Loucy (cell line): ENCODE data around the gene ITGB1.

Experiments
- EZH2phosphoT487 ChIP-seq: fragments of 200-600 bp; IDR thresholded peaks from 2 replicates; pipeline ENCODE4 v1.6.1; 2018; ENCODE audit warnings: antibody characterized with exemption, mild to moderate bottlenecking, moderate library complexity, borderline replicate concordance
- TF ChIP-seq, protein P1 (sequence below): fragments of 200-600 bp; sonication (generic); conservative IDR thresholded peaks from 2 replicates; pipeline ENCODE4 v1.5.1; 2014; ENCODE audit warnings: mild to moderate bottlenecking, antibody characterized with exemption, low read length

DNA sequence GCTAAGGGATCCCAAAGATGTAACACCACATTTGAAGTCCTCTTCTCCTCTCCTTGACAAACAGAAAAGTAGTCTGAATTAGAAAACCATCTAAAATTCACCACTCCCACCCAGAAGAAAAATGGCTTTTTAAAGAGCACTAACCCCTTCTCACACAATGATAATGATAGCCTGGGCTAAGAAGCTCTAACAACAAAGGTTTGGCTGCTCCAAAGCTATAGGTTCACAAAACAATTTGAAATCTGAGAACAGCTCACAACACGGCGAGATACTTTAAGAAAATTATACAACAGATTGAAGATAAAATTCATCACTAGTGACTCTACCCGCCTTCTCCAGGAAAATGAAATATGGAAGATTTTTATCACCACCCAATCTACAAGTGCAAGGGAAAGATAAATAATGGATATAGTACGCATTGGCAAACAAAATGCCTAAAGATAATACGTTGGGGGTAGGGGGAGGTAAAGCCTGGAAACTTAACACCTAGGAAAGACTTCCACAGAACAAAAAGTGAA, 7.4 kb downstream of the ITGB1 start:
- TF ChIP-seq, protein P1, sequence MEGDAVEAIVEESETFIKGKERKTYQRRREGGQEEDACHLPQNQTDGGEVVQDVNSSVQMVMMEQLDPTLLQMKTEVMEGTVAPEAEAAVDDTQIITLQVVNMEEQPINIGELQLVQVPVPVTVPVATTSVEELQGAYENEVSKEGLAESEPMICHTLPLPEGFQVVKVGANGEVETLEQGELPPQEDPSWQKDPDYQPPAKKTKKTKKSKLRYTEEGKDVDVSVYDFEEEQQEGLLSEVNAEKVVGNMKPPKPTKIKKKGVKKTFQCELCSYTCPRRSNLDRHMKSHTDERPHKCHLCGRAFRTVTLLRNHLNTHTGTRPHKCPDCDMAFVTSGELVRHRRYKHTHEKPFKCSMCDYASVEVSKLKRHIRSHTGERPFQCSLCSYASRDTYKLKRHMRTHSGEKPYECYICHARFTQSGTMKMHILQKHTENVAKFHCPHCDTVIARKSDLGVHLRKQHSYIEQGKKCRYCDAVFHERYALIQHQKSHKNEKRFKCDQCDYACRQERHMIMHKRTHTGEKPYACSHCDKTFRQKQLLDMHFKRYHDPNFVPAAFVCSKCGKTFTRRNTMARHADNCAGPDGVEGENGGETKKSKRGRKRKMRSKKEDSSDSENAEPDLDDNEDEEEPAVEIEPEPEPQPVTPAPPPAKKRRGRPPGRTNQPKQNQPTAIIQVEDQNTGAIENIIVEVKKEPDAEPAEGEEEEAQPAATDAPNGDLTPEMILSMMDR = no peak
- TF ChIP-seq EZH2phosphoT487 = no peak
